Suprapubic skin (tissue), 4 donors: ENCODE measurements around the gene SNX13. TPM values are rescaled to one million over a fixed set of nuclear protein-coding genes. Genes with fewer than 3 reads are reported as not detected.
A peak's percentile ranks its signal among the peaks of the same experiment; 100 is the strongest.

ENCODE experiments used
- DNase-seq, 2 donors: peaks; one replicate each; pipeline ENCODE4 v3.0.0-alpha.2; 2019; ENCODE audit warnings: low spot score in 2 of 2
- H3K27ac ChIP-seq: fragments of 200-600 bp; sonication (generic); one replicate; pipeline ENCODE4 v1.5.1; 2019
- H3K27me3 ChIP-seq: fragments of 200-600 bp; sonication (generic); one replicate; pipeline ENCODE4 v1.5.1; 2019
- H3K36me3 ChIP-seq: fragments of 200-600 bp; sonication (generic); one replicate; pipeline ENCODE4 v1.5.1; 2019
- H3K4me1 ChIP-seq: fragments of 200-600 bp; sonication (generic); one replicate; pipeline ENCODE4 v1.5.1; 2019
- H3K4me3 ChIP-seq: fragments of 200-600 bp; sonication (generic); one replicate; pipeline ENCODE4 v1.5.1; 2019; ENCODE audit warnings: mild to moderate bottlenecking
- H3K9me3 ChIP-seq: fragments of 200-600 bp; sonication (generic); one replicate; pipeline ENCODE4 v1.5.1; 2019
- CTCF ChIP-seq, 2 donors: fragments of 200-600 bp in 1 of 2; fragments of 450-650 bp in 1 of 2; sonication (generic) in 1 of 2; IDR thresholded peaks; one replicate each; pipeline ENCODE4 v1.5.1; 2016 to 2019; ENCODE audit warnings: antibody characterized with exemption in 2 of 2, mild to moderate bottlenecking in 1 of 2, moderate library complexity in 1 of 2
- EP300 ChIP-seq: sonication (generic); formaldehyde crosslinking; IDR thresholded peaks from one replicate; pipeline ENCODE4 v1.6.1; 2017; ENCODE audit warnings: antibody characterized with exemption
- POLR2A ChIP-seq, 2 donors: fragments of 450-650 bp; IDR thresholded peaks; one replicate each; pipeline ENCODE4 v1.6.1; 2017; ENCODE audit warnings: antibody characterized with exemption in 2 of 2, mild to moderate bottlenecking in 2 of 2, moderate library complexity in 2 of 2
- POLR2AphosphoS5 ChIP-seq, 3 donors: sonication (generic); formaldehyde crosslinking; IDR thresholded peaks; one replicate each; pipeline ENCODE4 v1.6.1; 2017; ENCODE audit warnings: antibody characterized with exemption in 3 of 3
- WGBS: methylation state at CpG from one replicate; pipeline ENCODE4 v1.1.5; 2018; 5-methylcytosine and 5-hydroxymethylcytosine counted together
- total RNA-seq, 4 donors: library from RNA; depleted of rRNA; stranded (reverse); fragments of >200 nt; gene quantifications; one replicate each; pipeline ENCODE4 v1.1.0, GENCODE V29; 2016

Gene SNX13
- total RNA-seq, 4 donors from 2014 or later: 32.7 to 69.9 (median 59.7) TPM

GRCh38 chr7:17870406-17870805 is 69.9 kb downstream of the SNX13 start:
- no peak for TF ChIP-seq POLR2A (IDR thresholded peaks at IDR 0.05)
- TF ChIP-seq CTCF (IDR thresholded peaks at IDR 0.05): no peak
- no peak for TF ChIP-seq EP300
- no peak for TF ChIP-seq POLR2AphosphoS5 (IDR thresholded peaks at IDR 0.05)
- H3K9me3 ChIP-seq: peaks cover 7% of the 10 kb centered on the region
- no peak overlapping the region for H3K4me3 ChIP-seq
- no peak for DNase-seq
- H3K36me3 ChIP-seq: peaks cover 74% of the 10 kb centered on the region
- no peak overlapping the region for H3K27ac ChIP-seq
- no peaks in the 10 kb centered on the region for H3K4me1 ChIP-seq
- no peaks in the 10 kb centered on the region for H3K27me3 ChIP-seq
- WGBS: 70% methylated on average over 2 of the region's 2 CpGs

GRCh38 chr7:17863809-17864143 is 76.5 kb downstream of the SNX13 start:
- Histone ChIP-seq H3K9me3 (peaks cover 10% of the 10 kb centered on the region), H3K27me3 (no peaks in the 10 kb centered on the region), H3K4me3 (no peak overlapping the region), H3K27ac (no peak overlapping the region), H3K36me3 (peaks cover 72% of the 10 kb centered on the region), H3K4me1 (no peaks in the 10 kb centered on the region)
- no peak for TF ChIP-seq POLR2AphosphoS5 (IDR thresholded peaks at IDR 0.05)
- TF ChIP-seq CTCF (IDR thresholded peaks at IDR 0.05): no peak
- no peak for TF ChIP-seq EP300
- TF ChIP-seq POLR2A (IDR thresholded peaks at IDR 0.05): no peak
- no peak for DNase-seq

GRCh38 chr7:17863095-17863808 is 77.0 kb downstream of the SNX13 start:
- 91% methylated on average over 7 of the region's 7 CpGs for WGBS
- no peak for TF ChIP-seq POLR2A (IDR thresholded peaks at IDR 0.05)
- TF ChIP-seq EP300: no peak
- no peak for TF ChIP-seq POLR2AphosphoS5 (IDR thresholded peaks at IDR 0.05)
- no peak for TF ChIP-seq CTCF (IDR thresholded peaks at IDR 0.05)
- H3K36me3 ChIP-seq: peaks cover 68% of the 10 kb centered on the region

GRCh38 chr7:17856251-17856650 is 84.0 kb downstream of the SNX13 start:
- Histone ChIP-seq H3K27me3 (no peaks in the 10 kb centered on the region), H3K27ac (no peak overlapping the region), H3K4me1 (no peaks in the 10 kb centered on the region), H3K4me3 (no peak overlapping the region), H3K36me3 (peaks cover 15% of the 10 kb centered on the region), H3K9me3 (no peaks in the 10 kb centered on the region)
- WGBS: 100% methylated on average over 1 of the region's 1 CpG
- TF ChIP-seq CTCF (IDR thresholded peaks at IDR 0.05): no peak
- no peak for TF ChIP-seq POLR2AphosphoS5 (IDR thresholded peaks at IDR 0.05)
- TF ChIP-seq EP300: no peak
- TF ChIP-seq POLR2A (IDR thresholded peaks at IDR 0.05): no peak
- DNase-seq: no peak

More at GRCh38 chr7:17863095-17863808, 77.0 kb downstream of the SNX13 start:
- Histone ChIP-seq H3K4me3 (no peak overlapping the region), H3K27me3 (no peaks in the 10 kb centered on the region), H3K4me1 (no peaks in the 10 kb centered on the region), H3K27ac (no peak overlapping the region), H3K9me3 (peaks cover 10% of the 10 kb centered on the region)
- DNase-seq: peak in 1 of 2 donors; percentile 40

- H3K9me3 ChIP-seq: no peaks in the 10 kb centered on the region
- H3K27ac ChIP-seq: no peak overlapping the region
- H3K36me3 ChIP-seq: peaks cover 4% of the 10 kb centered on the region
- 42% methylated on average over 1 of the region's 1 CpG for whole genome bisulfite sequencing
- H3K27me3 ChIP-seq: no peaks in the 10 kb centered on the region
- no peak overlapping the region for H3K4me3 ChIP-seq
- H3K4me1 ChIP-seq: no peaks in the 10 kb centered on the region
- TF ChIP-seq CTCF (IDR thresholded peaks at IDR 0.05) (no peak), POLR2A (IDR thresholded peaks at IDR 0.05) (no peak), POLR2AphosphoS5 (IDR thresholded peaks at IDR 0.05) (no peak), EP300 (no peak)
- DNase-seq: no peak
These were observed 85.1 kb downstream of the SNX13 start for GRCh38 chr7:17855202-17855601.
